ENCODE measurements around the gene GLRX3. TPM values are rescaled to one million over a fixed set of nuclear protein-coding genes. Genes with fewer than 3 reads are reported as not detected.
"Not testable (repeated sequence)": the region's sequence is repeated elsewhere in the genome, so short reads cannot be mapped to it uniquely, and the experiment has no call there.

The GLRX3 gene
- total RNA-seq (2014; rRNA removed; shearing (Covaris generic)), result 80.4 and 90.9 TPM in 2 replicates
- 133 and 149 TPM in 2 replicates for polyA plus RNA-seq (2016; fragmentation: Nextera tagmentation; extraction: Ambion mirVana)

- peak within 1 kb of the TSS; percentile 93 for H2AFZ ChIP-seq
- no peaks in the 10 kb centered on the region for H3K9me3 ChIP-seq (ENCODE audit: low read depth)
- DNase-seq, result peak; percentile 96
- H3K4me1 ChIP-seq (ENCODE audit: insufficient read depth), result peaks cover 24% of the 10 kb centered on the region
- H3K27me3 ChIP-seq (replicated peaks; ENCODE audit: insufficient read depth), result no peaks in the 10 kb centered on the region
- TF ChIP-seq EZH2phosphoT487 (IDR thresholded peaks at IDR 0.05; ENCODE audit: insufficient read depth, low read depth), result no peak
- no peak for TF ChIP-seq EZH2 (IDR thresholded peaks at IDR 0.05; ENCODE audit: insufficient read depth, poor library complexity, severe bottlenecking)
- H3K4me2 ChIP-seq (ENCODE audit: unreplicated experiment), result peak within 1 kb of the TSS; percentile 90
- H3F3A ChIP-seq (ENCODE audit: insufficient read depth), result no peaks in the 10 kb centered on the region
- H3K36me3 ChIP-seq (ENCODE audit: low read depth), result peaks cover 5% of the 10 kb centered on the region; the same call in 1 of the 2 replicates
- H3K27ac ChIP-seq, result peak within 1 kb of the TSS; percentile 74
- H3K79me2 ChIP-seq (ENCODE audit: insufficient read depth), result peaks cover 51% of the 10 kb centered on the region
- peak within 1 kb of the TSS; percentile 95 for H3K9ac ChIP-seq
- in situ Hi-C loops (cut with MboI), result no loop called here
- 1 to 2% methylated on average over 46 to 71 of the region's 96 CpGs for WGBS, 2 experiments (ENCODE audit: low coverage in 1 of 2, low lambda C conversion rate in 2 of 2, missing lambda C conversion rate in 2 of 2)
- peaks cover 7% of the 10 kb centered on the region; the same call in 1 of the 2 replicates for H4K20me1 ChIP-seq (ENCODE audit: insufficient read depth)
- H3K4me3 ChIP-seq, result peak within 1 kb of the TSS; percentile 87
- H3K9me2 ChIP-seq (ENCODE audit: insufficient read depth), result no peaks in the 10 kb centered on the region
Measured at GRCh38 chr10:130136226-130137089, at the start of gene GLRX3. Gene GLRX3 (plus strand): TSS chr10:130136391. CDS start chr10:130136421, 30 bp downstream.

- 81 to 82% methylated on average over 4 to 5 of the region's 5 CpGs for WGBS, 2 experiments (ENCODE audit: low coverage in 1 of 2, low lambda C conversion rate in 2 of 2, missing lambda C conversion rate in 2 of 2)
- H3F3A ChIP-seq (ENCODE audit: insufficient read depth); H4K20me1 ChIP-seq (ENCODE audit: insufficient read depth); in situ Hi-C loops (cut with MboI); DNase-seq; H3K9me3 ChIP-seq (ENCODE audit: low read depth); H3K79me2 ChIP-seq (ENCODE audit: insufficient read depth); H3K9ac ChIP-seq; H2AFZ ChIP-seq; H3K4me3 ChIP-seq; H3K27ac ChIP-seq; H3K36me3 ChIP-seq (ENCODE audit: low read depth); H3K4me1 ChIP-seq (ENCODE audit: insufficient read depth); H3K9me2 ChIP-seq (ENCODE audit: insufficient read depth); H3K27me3 ChIP-seq (replicated peaks; ENCODE audit: insufficient read depth); H3K4me2 ChIP-seq (ENCODE audit: unreplicated experiment): not testable (repeated sequence)
Measured at GRCh38 chr10:130090565-130090964, 45.6 kb upstream of the GLRX3 start.

GRCh38 chr10:130099344-130099743 is 36.8 kb upstream of the GLRX3 start:
- Histone ChIP-seq H3K4me2 (ENCODE audit: unreplicated experiment) (no peak overlapping the region), H3K79me2 (ENCODE audit: insufficient read depth) (no peaks in the 10 kb centered on the region), H3F3A (ENCODE audit: insufficient read depth) (no peaks in the 10 kb centered on the region), H3K9ac (no peak overlapping the region), H3K9me3 (ENCODE audit: low read depth) (no peaks in the 10 kb centered on the region), H4K20me1 (ENCODE audit: insufficient read depth) (no peaks in the 10 kb centered on the region), H3K36me3 (ENCODE audit: low read depth) (no peaks in the 10 kb centered on the region), H2AFZ (no peak overlapping the region), H3K9me2 (ENCODE audit: insufficient read depth) (no peaks in the 10 kb centered on the region), H3K27ac (no peak overlapping the region), H3K4me1 (ENCODE audit: insufficient read depth) (no peaks in the 10 kb centered on the region), H3K27me3 (replicated peaks; ENCODE audit: insufficient read depth) (no peaks in the 10 kb centered on the region), H3K4me3 (no peak overlapping the region)
- in situ Hi-C loops (cut with MboI), result no loop called here
- DNase-seq, result no peak
- no peak for TF ChIP-seq EZH2 (IDR thresholded peaks at IDR 0.05; ENCODE audit: insufficient read depth, poor library complexity, severe bottlenecking)
- TF ChIP-seq EZH2phosphoT487 (IDR thresholded peaks at IDR 0.05; ENCODE audit: insufficient read depth, low read depth), result no peak
- 89 to 96% methylated on average over 6 of the region's 6 CpGs for WGBS, 2 experiments (ENCODE audit: low coverage in 1 of 2, low lambda C conversion rate in 2 of 2, missing lambda C conversion rate in 2 of 2)

GRCh38 chr10:130105724-130106123 is 30.5 kb upstream of the GLRX3 start:
- no peak overlapping the region for H2AFZ ChIP-seq

GRCh38 chr10:130108146-130108545 is 28.0 kb upstream of the GLRX3 start:
- in situ Hi-C loops (cut with MboI); H3K4me1 ChIP-seq (ENCODE audit: insufficient read depth); H3K9me2 ChIP-seq (ENCODE audit: insufficient read depth); H3F3A ChIP-seq (ENCODE audit: insufficient read depth); H3K4me2 ChIP-seq (ENCODE audit: unreplicated experiment); DNase-seq; H2AFZ ChIP-seq; H3K27me3 ChIP-seq (replicated peaks; ENCODE audit: insufficient read depth); H3K9me3 ChIP-seq (ENCODE audit: low read depth); H3K4me3 ChIP-seq; H4K20me1 ChIP-seq (ENCODE audit: insufficient read depth); H3K27ac ChIP-seq; H3K36me3 ChIP-seq (ENCODE audit: low read depth); H3K9ac ChIP-seq: not testable (repeated sequence)
- 97 to 98% methylated on average over 5 to 8 of the region's 8 CpGs for WGBS, 2 experiments (ENCODE audit: low coverage in 1 of 2, low lambda C conversion rate in 2 of 2, missing lambda C conversion rate in 2 of 2)
- H3K79me2 ChIP-seq (ENCODE audit: insufficient read depth), result peaks cover 20% of the 10 kb centered on the region

More at GRCh38 chr10:130105724-130106123, 30.5 kb upstream of the GLRX3 start:
- Histone ChIP-seq H3K27me3 (replicated peaks; ENCODE audit: insufficient read depth) (no peaks in the 10 kb centered on the region), H3K9me3 (ENCODE audit: low read depth) (no peaks in the 10 kb centered on the region), H3K79me2 (ENCODE audit: insufficient read depth) (peaks cover 12% of the 10 kb centered on the region; the same call in 1 of the 2 replicates), H3K27ac (no peak overlapping the region), H4K20me1 (ENCODE audit: insufficient read depth) (no peaks in the 10 kb centered on the region), H3K36me3 (ENCODE audit: low read depth) (no peaks in the 10 kb centered on the region), H3K9ac (no peak overlapping the region), H3K4me3 (no peak overlapping the region), H3K4me1 (ENCODE audit: insufficient read depth) (peaks cover 6% of the 10 kb centered on the region), H3F3A (ENCODE audit: insufficient read depth) (no peaks in the 10 kb centered on the region), H3K9me2 (ENCODE audit: insufficient read depth) (no peaks in the 10 kb centered on the region), H3K4me2 (ENCODE audit: unreplicated experiment) (no peak overlapping the region)
- no peak for DNase-seq
- no peak for TF ChIP-seq EZH2 (IDR thresholded peaks at IDR 0.05; ENCODE audit: insufficient read depth, poor library complexity, severe bottlenecking)
- TF ChIP-seq EZH2phosphoT487 (IDR thresholded peaks at IDR 0.05; ENCODE audit: insufficient read depth, low read depth), result no peak
- in situ Hi-C loops (cut with MboI), result no loop called here
- 88 to 100% methylated on average over 7 to 24 of the region's 24 CpGs for WGBS, 2 experiments (ENCODE audit: low coverage in 1 of 2, low lambda C conversion rate in 2 of 2, missing lambda C conversion rate in 2 of 2)

Measured in GM23248 (cell line).